H1 (cell line): ENCODE results near the gene PHACTR2. TPM values are rescaled to one million over a fixed set of nuclear protein-coding genes. Genes with fewer than 3 reads are reported as not detected.

Experiments used
- BRCA1 ChIP-seq: IDR thresholded peaks from 2 replicates; pipeline ENCODE4 v1.6.1; 2012; ENCODE audit warnings: low read depth, low read length, improper control_type of control experiment
- ZNF274 ChIP-seq: IDR thresholded peaks from 2 replicates; pipeline ENCODE4 v1.7.0; 2012; ENCODE audit warnings: low read length, borderline replicate concordance; ENCODE audit errors: extremely low read depth
- polyA plus RNA-seq, 7 experiments: library from polyadenylated mRNA; depleted of rRNA in 3 of 7; stranded (reverse) in 5 of 7; unstranded in 2 of 7; fragments of >200 nt in 5 of 7; fragments of 200-250 nt in 2 of 7; gene quantifications; 1 replicate in 5 of 7; 2 replicates in 1 of 7; 4 replicates in 1 of 7; pipeline versions ENCODE4 v1.2.1 to v1.2.3, GENCODE V29; 2011 to 2013; ENCODE audit warnings: missing spikeins in 2 of 7, mixed read lengths in 2 of 7
- total RNA-seq: library from RNA; stranded (reverse); fragmentation: NEBNext Ultra II Directional; extraction: Animal tissue kit (Norgen Biotek cat#: 25700); gene quantifications from 2 replicates; pipeline ENCODE4 v1.2.1, GENCODE V29; 2021
- TF ChIP-seq, protein P1 (sequence below), 3 experiments: IDR thresholded peaks; 1 replicate in 2 of 3; 2 replicates in 1 of 3; pipeline versions ENCODE4 v1.5.1 to v1.6.1; 2011; ENCODE audit warnings: low read length in 3 of 3, mild to moderate bottlenecking in 3 of 3, inconsistent platforms in 2 of 3, low read depth in 1 of 3, moderate library complexity in 1 of 3; ENCODE audit not compliant: insufficient read depth in 1 of 3; ENCODE audit errors: control extremely low read depth in 1 of 3

The PHACTR2 gene
- total and polyA plus RNA-seq, 2 of the 8 experiments (the other 6 are each of a cell fraction or from before 2014, with no cell fraction given) = 16.9 to 131 TPM

DNA sequence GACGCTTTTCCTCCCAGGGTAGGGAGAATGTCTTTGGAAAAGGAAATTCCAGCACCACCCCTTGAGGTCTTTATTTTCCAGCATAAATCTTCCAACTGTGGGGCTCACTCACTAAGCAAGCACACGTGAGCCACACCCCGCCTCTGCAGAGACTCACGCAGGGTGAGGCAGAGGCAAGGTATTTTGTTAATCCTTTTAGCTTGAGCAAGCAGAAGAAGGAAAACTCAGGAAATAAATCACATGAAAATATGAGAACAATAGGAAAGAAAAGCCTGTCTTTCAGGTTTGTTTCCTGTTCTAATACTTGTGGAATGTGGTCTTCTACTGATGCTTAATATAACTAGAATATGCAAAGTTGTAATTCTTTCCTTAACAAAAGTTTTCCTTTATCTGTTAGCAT, 4.1 kb upstream of the PHACTR2 start (continued):
- TF ChIP-seq, protein P1, sequence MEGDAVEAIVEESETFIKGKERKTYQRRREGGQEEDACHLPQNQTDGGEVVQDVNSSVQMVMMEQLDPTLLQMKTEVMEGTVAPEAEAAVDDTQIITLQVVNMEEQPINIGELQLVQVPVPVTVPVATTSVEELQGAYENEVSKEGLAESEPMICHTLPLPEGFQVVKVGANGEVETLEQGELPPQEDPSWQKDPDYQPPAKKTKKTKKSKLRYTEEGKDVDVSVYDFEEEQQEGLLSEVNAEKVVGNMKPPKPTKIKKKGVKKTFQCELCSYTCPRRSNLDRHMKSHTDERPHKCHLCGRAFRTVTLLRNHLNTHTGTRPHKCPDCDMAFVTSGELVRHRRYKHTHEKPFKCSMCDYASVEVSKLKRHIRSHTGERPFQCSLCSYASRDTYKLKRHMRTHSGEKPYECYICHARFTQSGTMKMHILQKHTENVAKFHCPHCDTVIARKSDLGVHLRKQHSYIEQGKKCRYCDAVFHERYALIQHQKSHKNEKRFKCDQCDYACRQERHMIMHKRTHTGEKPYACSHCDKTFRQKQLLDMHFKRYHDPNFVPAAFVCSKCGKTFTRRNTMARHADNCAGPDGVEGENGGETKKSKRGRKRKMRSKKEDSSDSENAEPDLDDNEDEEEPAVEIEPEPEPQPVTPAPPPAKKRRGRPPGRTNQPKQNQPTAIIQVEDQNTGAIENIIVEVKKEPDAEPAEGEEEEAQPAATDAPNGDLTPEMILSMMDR (IDR thresholded peaks at IDR 0.05; ENCODE audit: control extremely low read depth in 1 of 3, insufficient read depth in 1 of 3, low read depth in 1 of 3, low read length in 3 of 3) = no peak
- no peak for TF ChIP-seq BRCA1
- no peak for TF ChIP-seq ZNF274
